Mesendoderm (in vitro differentiated cells): ENCODE data around the gene RASGRP4.

ENCODE experiments used
- DNase-seq: peaks from one replicate; pipeline ENCODE4 v3.0.0; 2013
- H2AK5ac ChIP-seq: 2 replicates; pipeline ENCODE4 v1.6.1; 2013; ENCODE audit warnings: low read length, inconsistent platforms
- H2BK120ac ChIP-seq: 2 replicates; pipeline ENCODE4 v1.6.1; 2013; ENCODE audit warnings: low read depth, mild to moderate bottlenecking, low read length, moderate library complexity, mixed read lengths
- H2BK15ac ChIP-seq: replicated peaks from 2 replicates; pipeline ENCODE4 v1.6.1; 2013; ENCODE audit warnings: low read depth, mild to moderate bottlenecking, moderate library complexity
- H2BK5ac ChIP-seq: 2 replicates; pipeline ENCODE4 v1.6.1; 2013; ENCODE audit warnings: low read length, inconsistent platforms
- H3K18ac ChIP-seq: 2 replicates; pipeline ENCODE4 v1.6.1; 2013; ENCODE audit warnings: mild to moderate bottlenecking, low read length, mixed read lengths
- H3K23ac ChIP-seq: one replicate; pipeline ENCODE4 v1.6.1; 2013; ENCODE audit warnings: low read length
- H3K27ac ChIP-seq: 2 replicates; pipeline ENCODE4 v1.5.1; 2013; ENCODE audit warnings: low read depth, mild to moderate bottlenecking, inconsistent platforms, low read length, moderate library complexity
- H3K27me3 ChIP-seq: 2 replicates; pipeline ENCODE4 v1.6.1; 2013; ENCODE audit warnings: low read length, control low read depth, mild to moderate bottlenecking, inconsistent platforms; ENCODE audit not compliant: insufficient read depth, poor library complexity
- H3K36me3 ChIP-seq: 2 replicates; pipeline ENCODE4 v1.6.1; 2013; ENCODE audit warnings: low read length, inconsistent platforms; ENCODE audit not compliant: control insufficient read depth, insufficient read depth
- H3K4ac ChIP-seq: one replicate; pipeline ENCODE4 v1.6.1; 2013; ENCODE audit warnings: low read depth, mild to moderate bottlenecking, low read length, moderate library complexity
- H3K4me1 ChIP-seq: 2 replicates; pipeline ENCODE4 v1.6.1; 2013; ENCODE audit warnings: low read depth, low read length, inconsistent platforms; ENCODE audit not compliant: control insufficient read depth
- H3K4me2 ChIP-seq: 2 replicates; pipeline ENCODE4 v1.6.1; 2013; ENCODE audit warnings: low read length
- H3K4me3 ChIP-seq: 2 replicates; pipeline ENCODE4 v1.5.1; 2013; ENCODE audit warnings: mild to moderate bottlenecking, low read length
- H3K56ac ChIP-seq: one replicate; pipeline ENCODE4 v1.6.1; 2013; ENCODE audit warnings: low read length
- H3K79me1 ChIP-seq: 2 replicates; pipeline ENCODE4 v1.6.1; 2013; ENCODE audit warnings: low read length, inconsistent platforms
- H3K79me2 ChIP-seq: 2 replicates; pipeline ENCODE4 v1.6.1; 2013; ENCODE audit warnings: mild to moderate bottlenecking, low read length; ENCODE audit not compliant: control insufficient read depth, insufficient read depth
- H3K9ac ChIP-seq: 2 replicates; pipeline ENCODE4 v1.6.1; 2013; ENCODE audit warnings: low read length, inconsistent platforms
- H4K5ac ChIP-seq: one replicate; pipeline ENCODE4 v1.6.1; 2013; ENCODE audit warnings: low read length
- H4K8ac ChIP-seq: one replicate; pipeline ENCODE4 v1.6.1; 2013; ENCODE audit warnings: low read depth, mild to moderate bottlenecking, control low read depth, low read length, moderate library complexity
- WGBS: extraction: QIAGEN DNeasy Blood & Tissue Kit; methylation state at CpG from one replicate; pipeline ENCODE4 v1.1.7; 2013; ENCODE audit warnings: low lambda C conversion rate, missing lambda C conversion rate; ENCODE audit not compliant: insufficient coverage; ENCODE audit errors: extremely low coverage; 5-methylcytosine and 5-hydroxymethylcytosine counted together

RASGRP4 gene

DNA sequence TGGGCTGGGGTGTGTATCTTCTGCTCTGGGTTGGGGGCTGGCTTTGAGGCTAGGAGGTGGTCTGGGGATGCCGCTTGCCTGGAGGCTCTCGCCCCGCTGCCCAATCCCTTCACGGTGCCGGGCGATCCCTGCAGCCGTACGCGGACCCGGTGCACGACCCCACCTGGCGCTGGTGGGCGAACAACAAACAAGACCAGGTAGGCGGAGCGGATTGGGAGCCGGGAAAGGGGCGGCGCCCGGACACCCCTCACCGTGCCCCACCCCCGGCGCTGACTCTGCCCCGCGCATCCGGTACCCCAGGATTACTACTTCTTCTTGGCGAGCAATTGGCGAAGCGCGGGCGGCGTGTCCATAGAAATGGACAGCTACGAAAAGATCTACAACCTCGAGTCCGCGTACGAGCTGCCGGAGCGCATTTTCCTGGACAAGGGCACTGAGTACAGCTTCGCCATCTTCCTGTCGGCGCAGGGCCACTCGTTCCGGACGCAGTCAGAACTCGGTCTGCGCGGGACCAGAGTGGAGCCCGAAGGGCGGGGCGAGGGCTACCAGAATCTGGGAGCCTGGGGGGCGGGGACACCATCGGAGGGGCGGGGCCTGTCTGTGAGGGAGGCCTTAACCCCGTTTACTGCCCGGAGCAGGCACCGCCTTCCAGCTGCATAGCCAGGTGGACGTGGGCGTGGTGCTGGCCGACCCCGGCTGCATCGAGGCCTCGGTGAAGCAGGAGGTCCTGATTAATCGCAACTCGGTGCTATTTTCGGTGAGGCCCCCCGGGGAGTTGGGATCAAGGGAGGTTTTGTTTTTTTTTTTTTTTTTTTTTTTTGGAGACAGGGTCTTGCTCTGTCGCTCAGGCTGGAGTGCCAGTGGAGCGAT, 63.7 kb downstream of the RASGRP4 start:
- H3K56ac ChIP-seq: peak overlapping the region; percentile 80
- peak; percentile 91 for DNase-seq
- peak overlapping the region; percentile 53 for H3K4me3 ChIP-seq
- no peak overlapping the region for H2AK5ac ChIP-seq
- H3K9ac ChIP-seq: peak overlapping the region; percentile 64
- H3K79me2 ChIP-seq: no peaks in the 10 kb centered on the region
- H3K4me2 ChIP-seq: peak overlapping the region; percentile 93
- H2BK15ac ChIP-seq: no peak overlapping the region
- no peak overlapping the region for H4K5ac ChIP-seq
- no peak overlapping the region for H2BK120ac ChIP-seq
- no peak overlapping the region for H3K18ac ChIP-seq
- H3K4ac ChIP-seq: no peak overlapping the region
- no peak overlapping the region for H2BK5ac ChIP-seq
- no peak overlapping the region for H3K23ac ChIP-seq
- WGBS: no CpG with 5 or more reads among the region's 68 CpGs
- H4K8ac ChIP-seq: no peak overlapping the region
- peaks cover 7% of the 10 kb centered on the region for H3K27me3 ChIP-seq
- H3K4me1 ChIP-seq: no peaks in the 10 kb centered on the region
- H3K79me1 ChIP-seq: no peaks in the 10 kb centered on the region
- no peaks in the 10 kb centered on the region for H3K36me3 ChIP-seq
- H3K27ac ChIP-seq: peak overlapping the region; percentile 12

DNA sequence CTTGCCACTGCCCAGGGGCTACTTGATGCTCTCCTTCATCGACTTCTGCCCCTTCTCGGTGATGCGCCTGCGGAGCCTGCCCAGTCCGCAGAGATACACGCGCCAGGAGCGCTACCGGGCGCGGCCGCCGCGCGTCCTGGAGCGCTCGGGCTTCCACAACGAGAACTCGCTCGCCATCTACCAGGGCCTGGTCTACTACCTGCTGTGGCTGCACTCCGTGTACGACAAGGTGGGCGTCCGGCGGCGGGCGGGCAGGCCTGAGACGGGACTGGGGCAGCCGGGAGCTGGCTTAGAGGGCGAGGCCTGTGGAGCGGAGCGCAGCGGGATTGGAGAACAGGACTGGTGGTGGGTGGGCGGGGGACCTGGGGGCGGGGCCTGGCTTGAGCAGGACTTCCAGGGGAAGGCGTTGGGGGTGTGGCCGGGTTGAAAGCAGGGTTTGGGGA, 64.4 kb downstream of the RASGRP4 start:
- Histone ChIP-seq H3K36me3 (no peaks in the 10 kb centered on the region), H3K56ac (peak overlapping the region; percentile 86), H3K27ac (peak overlapping the region; percentile 12), H3K79me1 (no peaks in the 10 kb centered on the region), H3K23ac (no peak overlapping the region), H2BK5ac (no peak overlapping the region), H3K9ac (peak overlapping the region; percentile 69), H3K4me2 (peak overlapping the region; percentile 93), H4K5ac (no peak overlapping the region), H2BK15ac (no peak overlapping the region), H3K4me3 (peak overlapping the region; percentile 53), H2AK5ac (no peak overlapping the region), H2BK120ac (no peak overlapping the region), H3K79me2 (no peaks in the 10 kb centered on the region), H4K8ac (no peak overlapping the region), H3K18ac (no peak overlapping the region), H3K27me3 (peaks cover 7% of the 10 kb centered on the region), H3K4ac (no peak overlapping the region), H3K4me1 (no peaks in the 10 kb centered on the region)
- peak; percentile 95 for DNase-seq
- WGBS: no CpG with 5 or more reads among the region's 37 CpGs

DNA sequence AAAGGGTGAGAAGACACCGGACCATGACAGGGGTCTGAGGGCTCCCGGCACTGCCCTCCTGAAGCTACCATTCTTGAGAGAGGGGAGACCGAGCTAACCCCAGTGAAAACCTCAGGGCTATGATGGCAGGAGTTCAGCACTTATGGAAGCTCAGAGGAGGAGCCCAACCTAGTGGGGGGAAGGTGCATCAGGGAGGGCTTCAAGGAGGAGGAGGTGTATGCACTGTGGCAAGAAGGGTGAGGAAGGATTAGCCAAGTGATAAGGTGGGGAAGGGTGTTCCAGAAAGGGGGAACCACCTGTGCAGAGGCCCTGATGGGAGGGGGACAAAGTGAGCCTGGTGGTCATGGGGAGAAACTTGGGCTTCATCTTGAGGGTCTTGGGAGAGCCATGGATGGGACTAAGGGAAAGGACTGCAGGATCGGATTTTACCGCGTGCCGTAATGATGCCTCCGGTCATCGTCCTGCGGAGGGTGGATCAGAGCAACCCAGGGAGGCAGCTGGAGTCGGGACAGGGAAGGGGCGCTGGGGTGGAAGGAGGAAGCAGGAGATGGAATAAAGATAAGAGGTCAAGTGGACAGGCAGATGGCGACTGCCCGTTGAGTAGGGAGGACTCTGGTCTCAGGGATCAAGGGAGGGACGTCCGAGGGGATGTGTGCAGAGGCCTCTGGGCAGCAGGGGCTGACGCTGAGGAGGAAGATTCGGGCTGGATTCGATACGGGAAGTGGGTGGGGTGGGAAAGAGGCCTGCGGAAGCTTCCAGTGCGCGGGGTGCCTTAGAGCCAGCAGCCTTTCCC, 65.0 kb downstream of the RASGRP4 start:
- DNase-seq: no peak
- no CpG with 5 or more reads among the region's 23 CpGs for WGBS
- Histone ChIP-seq H2BK15ac (no peak overlapping the region), H3K4me2 (peak overlapping the region; percentile 93), H3K18ac (no peak overlapping the region), H3K27me3 (peaks cover 7% of the 10 kb centered on the region), H3K36me3 (no peaks in the 10 kb centered on the region), H3K4me1 (no peaks in the 10 kb centered on the region), H4K8ac (no peak overlapping the region), H3K23ac (no peak overlapping the region), H2BK120ac (no peak overlapping the region), H3K27ac (no peak overlapping the region), H2AK5ac (no peak overlapping the region), H3K79me1 (no peaks in the 10 kb centered on the region), H3K4me3 (peak overlapping the region; percentile 37), H3K79me2 (no peaks in the 10 kb centered on the region), H3K56ac (peak overlapping the region; percentile 86), H3K9ac (peak overlapping the region; percentile 69), H3K4ac (no peak overlapping the region), H2BK5ac (no peak overlapping the region), H4K5ac (no peak overlapping the region)

- Histone ChIP-seq H2BK120ac (no peak overlapping the region), H3K56ac (no peak overlapping the region), H3K36me3 (no peaks in the 10 kb centered on the region), H2BK5ac (no peak overlapping the region), H3K27ac (no peak overlapping the region), H3K18ac (no peak overlapping the region), H3K9ac (no peak overlapping the region), H2BK15ac (no peak overlapping the region), H4K8ac (no peak overlapping the region), H4K5ac (no peak overlapping the region), H3K4me1 (no peaks in the 10 kb centered on the region), H3K4ac (no peak overlapping the region), H3K79me1 (no peaks in the 10 kb centered on the region), H3K23ac (no peak overlapping the region), H3K4me2 (no peak overlapping the region), H3K27me3 (peaks cover 7% of the 10 kb centered on the region), H3K79me2 (no peaks in the 10 kb centered on the region), H3K4me3 (no peak overlapping the region), H2AK5ac (no peak overlapping the region)
- DNase-seq: no peak
- WGBS: no CpG with 5 or more reads among the region's 9 CpGs
Observed at GRCh38 chr19:38360351-38360750, 65.7 kb downstream of the RASGRP4 start.

- Histone ChIP-seq H3K4me3 (no peak overlapping the region), H4K8ac (no peak overlapping the region), H3K18ac (no peak overlapping the region), H3K4me2 (no peak overlapping the region), H2BK120ac (no peak overlapping the region), H3K27me3 (peaks cover 7% of the 10 kb centered on the region), H4K5ac (no peak overlapping the region), H3K79me1 (no peaks in the 10 kb centered on the region), H2BK15ac (no peak overlapping the region), H2AK5ac (no peak overlapping the region), H3K79me2 (no peaks in the 10 kb centered on the region), H3K36me3 (no peaks in the 10 kb centered on the region), H3K4ac (no peak overlapping the region), H3K4me1 (no peaks in the 10 kb centered on the region), H3K27ac (no peak overlapping the region), H3K56ac (no peak overlapping the region), H3K9ac (no peak overlapping the region), H3K23ac (no peak overlapping the region), H2BK5ac (no peak overlapping the region)
- no CpG with 5 or more reads among the region's 18 CpGs for WGBS
- no peak for DNase-seq
Observed at GRCh38 chr19:38359242-38360021, 66.6 kb downstream of the RASGRP4 start.
